ENCODE data around the gene CRTC3. TPM values are rescaled to one million over a fixed set of nuclear protein-coding genes. Genes with fewer than 3 reads are reported as not detected.
A peak's percentile ranks its signal among the peaks of the same experiment; 100 is the strongest.
"Not testable (repeated sequence)": the region's sequence is repeated elsewhere in the genome, so short reads cannot be mapped to it uniquely, and the experiment has no call there.

CRTC3 gene
- total and polyA plus RNA-seq, 2 donors (not counting 3 experiments of a cell fraction or from before 2014, with no cell fraction given): 16.2 to 26.4 TPM

DNA sequence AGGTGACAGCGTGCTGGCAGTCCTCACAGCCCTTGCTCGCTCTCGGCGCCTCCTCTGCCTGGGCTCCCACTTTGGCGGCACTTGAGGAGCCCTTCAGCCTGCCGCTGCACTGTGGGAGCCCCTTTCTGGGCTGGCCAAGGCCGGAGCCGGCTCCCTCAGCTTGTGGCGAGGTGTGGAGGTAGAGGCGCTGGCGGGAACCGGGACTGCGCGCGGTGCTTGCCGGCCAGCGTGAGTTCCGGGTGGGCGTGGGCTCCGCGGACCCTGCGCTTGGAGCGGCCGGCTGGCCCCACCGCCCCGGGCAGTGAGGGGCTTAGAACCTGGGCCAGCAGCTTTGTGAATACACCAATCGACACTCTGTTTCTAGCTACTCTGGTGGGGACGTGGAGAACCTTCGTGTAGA lies 18.9 kb upstream of the CRTC3 start:
- FAIRE-seq; DNase-seq (ENCODE audit: low read depth, low spot score): not testable (repeated sequence)

DNA sequence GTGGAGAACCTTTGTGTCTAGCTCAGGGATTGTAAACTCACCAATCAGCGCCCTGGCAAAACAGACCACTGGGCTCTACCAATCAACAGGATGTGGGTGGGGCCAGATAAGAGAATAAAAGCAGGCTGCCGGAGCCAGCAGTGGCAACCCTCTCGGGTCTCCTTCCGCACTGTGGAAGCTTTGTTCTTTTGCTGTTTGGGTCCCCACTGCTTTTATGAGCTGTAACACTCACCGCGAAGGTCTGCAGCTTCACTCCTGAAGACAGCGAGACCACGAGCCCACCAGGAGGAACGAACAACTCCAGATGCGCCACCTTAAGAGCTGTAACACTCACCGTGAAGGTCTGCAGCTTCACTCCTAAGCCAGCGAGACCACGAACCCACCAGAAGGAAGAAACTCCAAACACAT lies 18.5 kb upstream of the CRTC3 start:
- H4K20me1 ChIP-seq (replicated peaks; ENCODE audit: control insufficient read depth, extremely low read depth, insufficient read depth, low read length); H3K9me1 ChIP-seq (replicated peaks; ENCODE audit: control insufficient read depth, extremely low read depth, insufficient read depth, low read length); H3K36me3 ChIP-seq (ENCODE audit: control insufficient read depth in 2 of 2, extremely low read depth in 1 of 2, insufficient read depth in 2 of 2, low read length in 2 of 2); H3K27me3 ChIP-seq (ENCODE audit: control insufficient read depth in 2 of 2, insufficient read depth in 2 of 2, low read length in 2 of 2); FAIRE-seq; intact Hi-C loops (cut with micrococcal nuclease); H3K9ac ChIP-seq (replicated peaks; ENCODE audit: extremely low read depth, insufficient read depth, low read length); H3K27ac ChIP-seq (ENCODE audit: insufficient read depth, low read depth, low read length); CTCF ChIA-PET; BruUV-seq (replicated peaks); POLR2A ChIA-PET; H3K4me2 ChIP-seq (ENCODE audit: insufficient read depth, low read length); H2AFZ ChIP-seq (ENCODE audit: low read depth, low read length); H3K9me3 ChIP-seq (replicated peaks; ENCODE audit: control insufficient read depth, insufficient read depth, low read length); H3K4me3 ChIP-seq (replicated peaks in 1 of 3; ENCODE audit: insufficient read depth in 1 of 3, low read depth in 1 of 3, low read length in 3 of 3); DNase-seq (ENCODE audit: low read depth, low spot score); H3K4me1 ChIP-seq (ENCODE audit: control insufficient read depth, extremely low read depth, insufficient read depth, low read length); H3K79me2 ChIP-seq (ENCODE audit: control insufficient read depth, insufficient read depth, low read length); dilution Hi-C loops (cut with MboI; ENCODE audit: extremely low pct_ligation_motif_present, low sequenced_read_pairs): not testable (repeated sequence)

More for the DNA sequence above, 18.9 kb upstream of the CRTC3 start:
- H3K4me3 ChIP-seq (replicated peaks in 1 of 3; ENCODE audit: insufficient read depth in 1 of 3, low read depth in 1 of 3, low read length in 3 of 3); POLR2A ChIA-PET; intact Hi-C loops (cut with micrococcal nuclease); dilution Hi-C loops (cut with MboI; ENCODE audit: extremely low pct_ligation_motif_present, low sequenced_read_pairs); H2AFZ ChIP-seq (ENCODE audit: low read depth, low read length); H4K20me1 ChIP-seq (replicated peaks; ENCODE audit: control insufficient read depth, extremely low read depth, insufficient read depth, low read length); H3K27ac ChIP-seq (ENCODE audit: insufficient read depth, low read depth, low read length); H3K9me1 ChIP-seq (replicated peaks; ENCODE audit: control insufficient read depth, extremely low read depth, insufficient read depth, low read length); H3K27me3 ChIP-seq (ENCODE audit: control insufficient read depth in 2 of 2, insufficient read depth in 2 of 2, low read length in 2 of 2); H3K36me3 ChIP-seq (ENCODE audit: control insufficient read depth in 2 of 2, extremely low read depth in 1 of 2, insufficient read depth in 2 of 2, low read length in 2 of 2); H3K9me3 ChIP-seq (replicated peaks; ENCODE audit: control insufficient read depth, insufficient read depth, low read length); BruUV-seq (replicated peaks); H3K79me2 ChIP-seq (ENCODE audit: control insufficient read depth, insufficient read depth, low read length); H3K4me1 ChIP-seq (ENCODE audit: control insufficient read depth, extremely low read depth, insufficient read depth, low read length); H3K9ac ChIP-seq (replicated peaks; ENCODE audit: extremely low read depth, insufficient read depth, low read length); H3K4me2 ChIP-seq (ENCODE audit: insufficient read depth, low read length): not testable (repeated sequence)
- CTCF ChIA-PET: interaction anchor here (1.2 kb wide), 1 partner anchor 10 kb away, joined by 5 read pairs; no protein-coding TSS in a partner anchor

GRCh38 chr15:90512276-90512675 lies 17.4 kb upstream of the CRTC3 start:
- no peak for DNase-seq (ENCODE audit: low read depth, low spot score)
- POLR2A ChIA-PET: no interaction called here

More at GRCh38 chr15:90512276-90512675, 17.4 kb upstream of the CRTC3 start:
- H3K4me3 ChIP-seq (replicated peaks in 1 of 3; ENCODE audit: insufficient read depth in 1 of 3, low read depth in 1 of 3, low read length in 3 of 3): no peak overlapping the region
- no TSS peak for BruUV-seq (replicated peaks)
- H3K4me1 ChIP-seq (ENCODE audit: control insufficient read depth, extremely low read depth, insufficient read depth, low read length): no peaks in the 10 kb centered on the region
- CTCF ChIA-PET: no interaction called here
- H3K4me2 ChIP-seq (ENCODE audit: insufficient read depth, low read length): no peak overlapping the region
- H2AFZ ChIP-seq (ENCODE audit: low read depth, low read length): no peak overlapping the region
- H3K27me3 ChIP-seq (ENCODE audit: control insufficient read depth in 2 of 2, insufficient read depth in 2 of 2, low read length in 2 of 2): no peaks in the 10 kb centered on the region
- no peaks in the 10 kb centered on the region for H3K9me3 ChIP-seq (replicated peaks; ENCODE audit: control insufficient read depth, insufficient read depth, low read length)
- dilution Hi-C loops (cut with MboI; ENCODE audit: extremely low pct_ligation_motif_present, low sequenced_read_pairs) (no loop called here), intact Hi-C loops (cut with micrococcal nuclease) (no loop called here)
- FAIRE-seq: peak; percentile 63
- no peak overlapping the region for H3K27ac ChIP-seq (ENCODE audit: insufficient read depth, low read depth, low read length)
- TF ChIP-seq CTCF (IDR thresholded peaks at IDR 0.05; ENCODE audit: extremely low read depth in 1 of 2, insufficient read depth in 1 of 2, low read depth in 1 of 2, low read length in 2 of 2): no peak
- TF ChIP-seq JUN (IDR thresholded peaks at IDR 0.05; ENCODE audit: borderline replicate concordance, insufficient read depth, insufficient read length, low read depth): no peak
- TF ChIP-seq GATA2 (IDR thresholded peaks at IDR 0.05; ENCODE audit: insufficient read depth, insufficient read length, low read depth, low read length): no peak
- no peak for TF ChIP-seq POLR2A (IDR thresholded peaks at IDR 0.05; ENCODE audit: low read depth, low read length)
- H3K9me1 ChIP-seq (replicated peaks; ENCODE audit: control insufficient read depth, extremely low read depth, insufficient read depth, low read length): no peaks in the 10 kb centered on the region
- no peaks in the 10 kb centered on the region for H3K79me2 ChIP-seq (ENCODE audit: control insufficient read depth, insufficient read depth, low read length)
- H3K36me3 ChIP-seq (ENCODE audit: control insufficient read depth in 2 of 2, extremely low read depth in 1 of 2, insufficient read depth in 2 of 2, low read length in 2 of 2): no peaks in the 10 kb centered on the region
- H3K9ac ChIP-seq (replicated peaks; ENCODE audit: extremely low read depth, insufficient read depth, low read length): no peak overlapping the region
- H4K20me1 ChIP-seq (replicated peaks; ENCODE audit: control insufficient read depth, extremely low read depth, insufficient read depth, low read length): no peaks in the 10 kb centered on the region
